ENCODE data around the gene CARD18. TPM values are rescaled to one million over a fixed set of nuclear protein-coding genes. Genes with fewer than 3 reads are reported as not detected.
"Not testable (repeated sequence)": the region's sequence is repeated elsewhere in the genome, so short reads cannot be mapped to it uniquely, and the experiment has no call there.

Gene CARD18
- total and polyA plus RNA-seq, 2 of the 13 experiments (the other 11 are each of a cell fraction or from before 2014, with no cell fraction given): not detected

GRCh38 chr11:105100206-105100605 is 39.4 kb downstream of the CARD18 start (continued):
- TF ChIP-seq, protein P1, sequence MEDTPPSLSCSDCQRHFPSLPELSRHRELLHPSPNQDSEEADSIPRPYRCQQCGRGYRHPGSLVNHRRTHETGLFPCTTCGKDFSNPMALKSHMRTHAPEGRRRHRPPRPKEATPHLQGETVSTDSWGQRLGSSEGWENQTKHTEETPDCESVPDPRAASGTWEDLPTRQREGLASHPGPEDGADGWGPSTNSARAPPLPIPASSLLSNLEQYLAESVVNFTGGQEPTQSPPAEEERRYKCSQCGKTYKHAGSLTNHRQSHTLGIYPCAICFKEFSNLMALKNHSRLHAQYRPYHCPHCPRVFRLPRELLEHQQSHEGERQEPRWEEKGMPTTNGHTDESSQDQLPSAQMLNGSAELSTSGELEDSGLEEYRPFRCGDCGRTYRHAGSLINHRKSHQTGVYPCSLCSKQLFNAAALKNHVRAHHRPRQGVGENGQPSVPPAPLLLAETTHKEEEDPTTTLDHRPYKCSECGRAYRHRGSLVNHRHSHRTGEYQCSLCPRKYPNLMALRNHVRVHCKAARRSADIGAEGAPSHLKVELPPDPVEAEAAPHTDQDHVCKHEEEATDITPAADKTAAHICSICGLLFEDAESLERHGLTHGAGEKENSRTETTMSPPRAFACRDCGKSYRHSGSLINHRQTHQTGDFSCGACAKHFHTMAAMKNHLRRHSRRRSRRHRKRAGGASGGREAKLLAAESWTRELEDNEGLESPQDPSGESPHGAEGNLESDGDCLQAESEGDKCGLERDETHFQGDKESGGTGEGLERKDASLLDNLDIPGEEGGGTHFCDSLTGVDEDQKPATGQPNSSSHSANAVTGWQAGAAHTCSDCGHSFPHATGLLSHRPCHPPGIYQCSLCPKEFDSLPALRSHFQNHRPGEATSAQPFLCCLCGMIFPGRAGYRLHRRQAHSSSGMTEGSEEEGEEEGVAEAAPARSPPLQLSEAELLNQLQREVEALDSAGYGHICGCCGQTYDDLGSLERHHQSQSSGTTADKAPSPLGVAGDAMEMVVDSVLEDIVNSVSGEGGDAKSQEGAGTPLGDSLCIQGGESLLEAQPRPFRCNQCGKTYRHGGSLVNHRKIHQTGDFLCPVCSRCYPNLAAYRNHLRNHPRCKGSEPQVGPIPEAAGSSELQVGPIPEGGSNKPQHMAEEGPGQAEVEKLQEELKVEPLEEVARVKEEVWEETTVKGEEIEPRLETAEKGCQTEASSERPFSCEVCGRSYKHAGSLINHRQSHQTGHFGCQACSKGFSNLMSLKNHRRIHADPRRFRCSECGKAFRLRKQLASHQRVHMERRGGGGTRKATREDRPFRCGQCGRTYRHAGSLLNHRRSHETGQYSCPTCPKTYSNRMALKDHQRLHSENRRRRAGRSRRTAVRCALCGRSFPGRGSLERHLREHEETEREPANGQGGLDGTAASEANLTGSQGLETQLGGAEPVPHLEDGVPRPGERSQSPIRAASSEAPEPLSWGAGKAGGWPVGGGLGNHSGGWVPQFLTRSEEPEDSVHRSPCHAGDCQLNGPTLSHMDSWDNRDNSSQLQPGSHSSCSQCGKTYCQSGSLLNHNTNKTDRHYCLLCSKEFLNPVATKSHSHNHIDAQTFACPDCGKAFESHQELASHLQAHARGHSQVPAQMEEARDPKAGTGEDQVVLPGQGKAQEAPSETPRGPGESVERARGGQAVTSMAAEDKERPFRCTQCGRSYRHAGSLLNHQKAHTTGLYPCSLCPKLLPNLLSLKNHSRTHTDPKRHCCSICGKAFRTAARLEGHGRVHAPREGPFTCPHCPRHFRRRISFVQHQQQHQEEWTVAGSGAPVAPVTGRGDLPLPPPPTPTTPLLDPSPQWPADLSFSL (CRISPR knock-in tag; IDR thresholded peaks at IDR 0.05): no peak
- TF ChIP-seq, protein P2, sequence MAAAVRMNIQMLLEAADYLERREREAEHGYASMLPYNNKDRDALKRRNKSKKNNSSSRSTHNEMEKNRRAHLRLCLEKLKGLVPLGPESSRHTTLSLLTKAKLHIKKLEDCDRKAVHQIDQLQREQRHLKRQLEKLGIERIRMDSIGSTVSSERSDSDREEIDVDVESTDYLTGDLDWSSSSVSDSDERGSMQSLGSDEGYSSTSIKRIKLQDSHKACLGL (CRISPR knock-in tag; IDR thresholded peaks at IDR 0.05): no peak
- TF ChIP-seq, protein P3, sequence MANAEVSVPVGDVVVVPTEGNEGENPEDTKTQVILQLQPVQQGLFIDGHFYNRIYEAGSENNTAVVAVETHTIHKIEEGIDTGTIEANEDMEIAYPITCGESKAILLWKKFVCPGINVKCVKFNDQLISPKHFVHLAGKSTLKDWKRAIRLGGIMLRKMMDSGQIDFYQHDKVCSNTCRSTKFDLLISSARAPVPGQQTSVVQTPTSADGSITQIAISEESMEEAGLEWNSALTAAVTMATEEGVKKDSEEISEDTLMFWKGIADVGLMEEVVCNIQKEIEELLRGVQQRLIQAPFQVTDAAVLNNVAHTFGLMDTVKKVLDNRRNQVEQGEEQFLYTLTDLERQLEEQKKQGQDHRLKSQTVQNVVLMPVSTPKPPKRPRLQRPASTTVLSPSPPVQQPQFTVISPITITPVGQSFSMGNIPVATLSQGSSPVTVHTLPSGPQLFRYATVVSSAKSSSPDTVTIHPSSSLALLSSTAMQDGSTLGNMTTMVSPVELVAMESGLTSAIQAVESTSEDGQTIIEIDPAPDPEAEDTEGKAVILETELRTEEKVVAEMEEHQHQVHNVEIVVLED (CRISPR knock-in tag; IDR thresholded peaks at IDR 0.05; ENCODE audit: borderline replicate concordance): no peak
- no peak for TF ChIP-seq CC2D1A (CRISPR knock-in tag; IDR thresholded peaks at IDR 0.05)
- no peak for TF ChIP-seq FLYWCH1 (CRISPR knock-in tag; IDR thresholded peaks at IDR 0.05)
- no peak for TF ChIP-seq ZNF343 (CRISPR knock-in tag; IDR thresholded peaks at IDR 0.05)
- TF ChIP-seq, protein P4, sequence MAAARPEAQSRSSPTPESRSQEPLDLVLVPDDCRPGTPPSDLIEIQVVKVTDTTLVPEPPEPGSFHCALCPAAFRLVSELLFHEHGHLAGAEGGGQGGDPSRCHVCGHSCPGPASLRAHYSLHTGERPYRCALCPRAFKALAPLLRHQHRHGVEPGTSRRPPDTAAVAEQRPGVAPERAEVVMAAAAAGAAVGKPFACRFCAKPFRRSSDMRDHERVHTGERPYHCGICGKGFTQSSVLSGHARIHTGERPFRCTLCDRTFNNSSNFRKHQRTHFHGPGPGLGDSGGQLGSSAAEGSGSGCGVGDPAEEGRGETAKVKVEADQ (CRISPR knock-in tag; IDR thresholded peaks at IDR 0.05; ENCODE audit: borderline replicate concordance): no peak
- TF ChIP-seq ZNF34 (CRISPR knock-in tag; IDR thresholded peaks at IDR 0.05; ENCODE audit: borderline replicate concordance): no peak
- no peak for TF ChIP-seq ZNF672 (CRISPR knock-in tag; IDR thresholded peaks at IDR 0.05)
- no peak for TF ChIP-seq MEIS1 (CRISPR knock-in tag; IDR thresholded peaks at IDR 0.05; ENCODE audit: borderline replicate concordance)
- no peak for TF ChIP-seq ZNF230 (CRISPR knock-in tag; IDR thresholded peaks at IDR 0.05)
- TF ChIP-seq ZNF878 (CRISPR knock-in tag; IDR thresholded peaks at IDR 0.05): no peak
- TF ChIP-seq FIP1L1 (IDR thresholded peaks at IDR 0.05; ENCODE audit: borderline replicate concordance, insufficient read depth, low read depth, low read length): no peak

GRCh38 chr11:105099594-105099993 is 40.0 kb downstream of the CARD18 start:
- in situ Hi-C loops (cut with HindIII; ENCODE audit: extremely low pct_ligation_motif_present, low pct_unique_long_range_greater_than_20kb); FAIRE-seq: not testable (repeated sequence)
- 49% methylated on average over 2 of the region's 2 CpGs for WGBS (ENCODE audit: low lambda C conversion rate)

More at GRCh38 chr11:105099594-105099993, 40.0 kb downstream of the CARD18 start:
- peak; percentile 33; the same call in 1 of the 3 replicates for ATAC-seq
- intact Hi-C loops (cut with micrococcal nuclease; ENCODE audit: unreplicated experiment); H3K36me3 ChIP-seq (replicated peaks in 1 of 2; ENCODE audit: control insufficient read depth in 1 of 2, insufficient read depth in 2 of 2, low read length in 2 of 2); H3K79me2 ChIP-seq (ENCODE audit: insufficient read depth, low read length); H3K9me3 ChIP-seq (ENCODE audit: low read length); BruUV-seq (replicated peaks); H3K4me2 ChIP-seq (ENCODE audit: low read depth, low read length); H2AFZ ChIP-seq (ENCODE audit: low read length); H3K9ac ChIP-seq (ENCODE audit: insufficient read depth, low read depth, low read length); H3K4me3 ChIP-seq (replicated peaks in 1 of 3; ENCODE audit: insufficient read depth in 1 of 3, low read depth in 2 of 3, low read length in 3 of 3); POLR2A ChIA-PET; H4K20me1 ChIP-seq (ENCODE audit: insufficient read depth, low read length); CTCF ChIA-PET (ENCODE audit: low intra/inter-chr PET ratio, low total read pairs); DNase-seq (ENCODE audit: low spot score); H3K27ac ChIP-seq (ENCODE audit: extremely low read length, insufficient read depth, low read length); H3K4me1 ChIP-seq (ENCODE audit: insufficient read depth, low read length); H3K27me3 ChIP-seq (ENCODE audit: control insufficient read depth in 1 of 2, insufficient read depth in 2 of 2, low read length in 2 of 2): not testable (repeated sequence)

Data from HepG2 (cell line).